ENCODE measurements around the gene TBC1D12.
A peak's percentile ranks its signal among the peaks of the same experiment; 100 is the strongest.

Gene TBC1D12

DNA sequence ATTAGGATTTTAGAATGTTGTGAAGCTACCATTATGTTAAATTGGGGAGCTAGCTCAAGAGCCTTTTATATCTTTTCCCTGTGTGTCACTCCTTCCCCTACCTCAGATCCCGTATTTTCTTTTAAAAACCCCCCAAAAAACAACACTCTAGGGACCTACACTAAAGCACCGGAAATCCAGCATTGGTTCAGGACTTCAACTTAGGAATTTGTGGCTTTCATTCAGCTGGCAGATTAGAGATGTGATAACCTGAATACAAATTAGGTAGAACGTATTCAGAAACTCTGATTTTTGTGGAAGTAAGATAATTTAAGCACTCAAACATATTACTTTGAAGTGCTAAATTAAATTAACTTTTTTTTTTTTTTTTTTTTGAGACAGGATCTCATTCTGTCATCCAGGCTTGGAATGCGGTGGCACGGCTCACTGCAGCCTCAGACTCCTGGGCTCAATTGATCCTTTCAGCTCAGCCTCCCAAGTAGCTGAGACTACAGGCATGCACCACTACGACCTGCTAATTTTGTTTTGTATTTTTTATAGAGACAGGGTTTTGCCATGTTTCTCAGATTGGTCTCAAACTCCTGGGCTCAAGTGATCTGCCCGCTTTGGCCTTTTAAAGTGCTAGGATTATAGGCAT is 6.8 kb downstream of the TBC1D12 start:
- DNase-seq = no peak

- DNase-seq = no peak
Observed at GRCh38 chr10:94411304-94411703, 9.0 kb downstream of the TBC1D12 start.

- no peak for DNase-seq
Observed at GRCh38 chr10:94412449-94412848, 10.1 kb downstream of the TBC1D12 start.

GRCh38 chr10:94413361-94413760 is 11.0 kb downstream of the TBC1D12 start:
- DNase-seq = peak; percentile 41

DNA sequence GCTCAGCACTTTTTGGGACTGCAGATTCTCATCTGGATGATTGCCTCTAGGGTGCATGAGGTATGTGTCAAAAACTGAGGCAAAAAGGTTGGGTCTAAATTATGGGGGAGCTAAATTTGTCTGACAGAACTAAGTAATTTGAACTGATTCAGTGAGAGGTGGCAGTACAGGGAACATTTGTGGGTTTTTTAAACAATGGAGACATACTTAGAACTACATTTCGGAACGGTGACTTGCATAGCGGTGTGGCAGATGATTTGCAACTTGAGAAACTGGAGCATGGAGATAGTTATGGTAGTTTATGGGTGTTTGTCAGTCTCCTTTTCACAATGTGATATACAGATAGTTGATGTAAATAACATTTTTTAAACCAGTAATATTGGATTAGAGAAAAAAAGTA is 14.6 kb downstream of the TBC1D12 start:
- no peak for DNase-seq

DNA sequence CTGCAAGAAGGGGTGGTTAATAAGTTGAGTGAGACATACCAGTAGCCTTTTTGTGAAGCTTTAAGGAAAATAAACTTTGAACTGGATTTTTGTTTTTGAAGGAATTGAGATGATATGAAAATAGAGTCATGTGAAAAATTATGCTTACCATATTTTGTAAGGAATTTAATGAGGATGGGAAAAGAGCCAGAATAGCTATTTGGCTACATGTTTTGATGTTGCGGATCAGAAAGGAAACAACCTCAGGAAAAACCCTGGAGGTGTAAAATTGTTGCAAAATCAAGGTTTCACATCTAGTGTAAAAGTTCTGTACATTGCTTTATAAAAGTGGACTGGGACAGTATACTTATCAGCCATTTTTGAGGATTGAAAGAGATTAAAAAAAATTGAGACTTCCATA is 15.0 kb downstream of the TBC1D12 start:
- DNase-seq = no peak

DNA sequence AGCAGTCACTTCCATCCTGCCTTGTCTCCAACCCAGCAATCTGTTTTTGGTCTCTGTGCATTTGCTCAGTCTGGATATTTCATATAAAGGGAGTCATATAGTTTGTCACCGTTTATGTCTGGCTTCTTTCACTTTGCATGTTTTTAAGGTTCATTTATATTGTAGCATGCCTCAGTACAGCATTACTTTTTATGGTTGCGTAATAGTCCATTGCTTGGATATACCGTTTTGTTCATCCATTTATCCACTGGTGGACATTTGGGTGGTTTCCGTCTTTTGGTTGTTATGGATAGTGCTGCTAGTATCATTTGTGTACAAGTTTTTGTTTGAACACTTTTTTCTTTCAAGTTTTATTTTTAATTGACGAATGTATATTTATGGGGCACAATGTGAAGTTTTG is 18.2 kb downstream of the TBC1D12 start:
- DNase-seq = no peak

DNA sequence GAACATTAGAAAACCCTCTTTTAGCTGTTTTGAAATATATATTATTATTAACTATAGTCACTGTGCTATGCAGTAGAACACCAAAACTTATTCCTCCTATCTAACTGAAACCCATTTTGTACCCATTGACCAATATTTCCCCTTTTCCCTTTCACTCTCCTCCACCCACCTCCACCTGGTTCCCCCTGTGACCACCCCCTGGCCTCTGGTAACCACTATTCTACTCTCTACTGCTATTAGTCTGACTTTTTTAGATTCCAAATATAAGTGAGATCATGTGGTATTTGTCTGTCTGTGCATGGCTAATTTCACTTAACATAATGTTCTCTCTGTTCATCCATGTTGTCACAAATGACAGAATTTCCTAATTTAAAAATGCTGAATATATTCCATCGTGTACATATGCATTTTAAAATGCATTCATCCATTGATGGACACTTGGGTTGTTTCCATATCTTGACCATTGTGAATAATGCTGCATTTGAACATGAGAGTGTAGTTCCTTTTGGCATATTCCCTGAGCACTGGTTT is 18.7 kb downstream of the TBC1D12 start:
- DNase-seq = no peak

- no peak for DNase-seq
Observed at GRCh38 chr10:94423627-94424026, 21.3 kb downstream of the TBC1D12 start.

DNA sequence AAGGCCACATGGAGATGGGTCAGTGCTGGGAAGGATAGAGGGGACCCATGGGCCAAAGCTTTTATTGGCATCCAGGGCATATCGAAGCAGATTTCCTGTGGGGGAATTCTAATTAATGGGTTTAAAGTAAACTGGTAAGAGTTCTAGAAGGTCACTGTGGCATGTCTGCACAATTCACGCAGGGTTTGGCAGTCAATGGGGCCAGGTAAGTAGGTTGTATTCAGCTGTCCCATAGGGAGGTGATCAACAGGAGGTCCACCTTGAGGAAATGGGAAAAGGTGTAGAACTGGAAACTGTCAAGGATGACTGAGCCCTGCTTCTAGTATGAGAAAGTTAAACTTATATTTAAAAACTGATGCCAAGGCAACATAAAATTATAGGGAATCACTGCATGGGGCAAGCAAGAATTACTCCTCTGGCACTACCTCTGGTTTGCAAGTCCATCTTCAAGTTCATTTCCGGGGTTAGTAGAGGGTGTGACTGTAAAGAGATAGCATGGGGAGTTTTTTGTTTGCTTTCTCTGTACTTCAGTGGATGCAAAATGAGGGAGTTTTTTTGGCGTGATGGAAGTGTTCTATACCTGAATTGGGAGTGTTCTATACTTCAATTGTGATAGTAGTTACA is 22.5 kb downstream of the TBC1D12 start:
- no peak for DNase-seq

GRCh38 chr10:94425942-94426341 is 23.6 kb downstream of the TBC1D12 start:
- DNase-seq = no peak

DNA sequence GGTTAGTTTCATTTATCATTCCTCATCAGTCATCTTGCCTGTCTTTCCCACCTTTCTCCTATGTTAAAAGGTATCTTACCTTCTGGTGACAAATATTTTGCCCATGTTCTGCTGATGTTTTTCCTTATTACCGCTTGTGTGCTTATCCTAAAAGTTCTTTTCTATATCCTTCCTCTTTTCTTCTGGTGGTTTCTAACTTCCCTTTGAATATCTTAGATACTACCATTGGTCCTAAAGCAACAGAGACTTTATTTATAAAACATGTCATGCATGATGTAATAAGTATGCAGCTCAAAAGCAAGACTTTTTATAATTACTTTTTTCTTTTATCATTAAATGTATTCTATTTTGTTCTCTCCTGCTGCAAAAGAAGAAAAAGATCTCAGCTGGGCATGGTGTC is 24.8 kb downstream of the TBC1D12 start:
- no peak for DNase-seq

DNA sequence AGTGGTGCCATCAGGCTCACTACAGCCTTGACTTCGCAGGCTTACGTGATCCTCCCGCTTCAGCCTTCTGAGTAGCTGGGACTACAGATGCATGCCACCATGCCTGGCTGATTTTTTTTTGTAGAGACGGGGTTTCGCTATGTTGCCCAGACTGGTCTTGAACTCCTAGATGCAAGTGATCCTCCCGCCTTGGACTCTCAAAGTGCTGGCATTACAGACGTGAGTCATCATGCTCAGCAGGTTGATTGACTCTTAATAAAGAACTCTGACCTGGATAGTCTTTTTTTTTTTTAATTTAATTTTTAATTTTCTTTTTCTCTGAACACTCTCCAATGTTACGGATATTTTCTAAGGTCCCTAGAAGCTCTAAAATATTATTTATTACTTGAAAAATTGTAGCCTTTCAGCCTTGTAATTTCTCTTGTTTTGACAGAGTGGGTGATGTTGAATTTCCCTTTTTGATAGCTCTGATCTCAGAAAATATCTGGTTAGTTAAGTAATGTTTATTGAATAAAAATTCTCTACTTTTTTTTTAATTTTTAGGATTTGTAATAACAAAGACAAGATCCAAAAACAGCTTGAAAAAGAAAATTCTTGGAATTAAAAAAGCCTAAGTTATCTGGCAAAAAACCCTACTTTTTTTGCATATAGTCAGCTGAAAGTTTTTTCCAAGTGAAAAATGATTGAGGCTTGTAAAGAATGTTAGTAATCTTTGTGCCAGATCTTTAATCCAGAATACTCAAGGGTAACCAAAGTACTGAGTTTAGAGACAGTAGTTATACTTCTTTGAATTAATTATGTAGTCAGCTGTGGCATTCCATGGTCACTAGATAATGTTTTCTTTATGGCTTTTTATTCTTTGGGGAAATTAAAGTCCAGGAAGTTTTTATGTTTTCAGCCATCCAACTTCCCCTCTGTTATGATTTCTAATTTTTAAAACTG is 26.7 kb downstream of the TBC1D12 start:
- no peak for DNase-seq

DNA sequence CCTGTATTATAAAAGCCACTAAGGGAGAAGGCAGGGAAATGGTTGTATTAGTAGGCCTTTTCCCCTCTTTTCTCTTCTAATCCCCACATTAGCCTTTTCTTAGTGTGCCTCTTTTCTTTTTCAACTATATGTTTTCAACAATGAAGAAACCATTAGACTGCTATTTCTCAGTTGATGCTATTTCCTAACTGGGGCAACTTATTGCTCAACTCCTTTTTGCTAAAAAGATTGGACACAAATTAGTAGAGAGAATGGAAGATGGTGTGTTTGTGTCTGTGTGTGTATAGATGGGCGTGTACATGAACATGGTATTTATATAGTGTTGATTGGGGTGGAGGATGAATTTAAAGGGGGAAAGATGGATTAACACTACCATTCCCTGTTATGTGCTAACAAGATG is 28.4 kb downstream of the TBC1D12 start:
- no peak for DNase-seq

DNA sequence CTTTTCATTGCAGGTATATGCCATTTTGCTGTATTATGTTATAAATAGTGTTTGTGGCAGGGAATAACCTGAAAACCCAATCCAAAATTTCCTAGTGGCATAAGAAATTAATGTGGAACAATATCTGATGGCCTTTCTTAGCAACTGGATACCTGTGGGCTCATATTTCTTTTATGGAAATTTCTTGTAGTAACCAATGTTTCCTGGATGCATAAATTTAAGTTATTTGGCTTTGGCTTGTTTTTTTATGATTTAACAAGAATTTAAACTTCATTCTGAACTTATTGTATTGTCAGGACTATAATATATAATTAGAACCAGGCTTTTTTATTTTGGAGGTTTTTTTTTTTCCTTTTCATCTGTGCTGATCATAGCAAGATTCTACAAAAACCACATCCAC is 30.1 kb downstream of the TBC1D12 start:
- DNase-seq = no peak

DNA sequence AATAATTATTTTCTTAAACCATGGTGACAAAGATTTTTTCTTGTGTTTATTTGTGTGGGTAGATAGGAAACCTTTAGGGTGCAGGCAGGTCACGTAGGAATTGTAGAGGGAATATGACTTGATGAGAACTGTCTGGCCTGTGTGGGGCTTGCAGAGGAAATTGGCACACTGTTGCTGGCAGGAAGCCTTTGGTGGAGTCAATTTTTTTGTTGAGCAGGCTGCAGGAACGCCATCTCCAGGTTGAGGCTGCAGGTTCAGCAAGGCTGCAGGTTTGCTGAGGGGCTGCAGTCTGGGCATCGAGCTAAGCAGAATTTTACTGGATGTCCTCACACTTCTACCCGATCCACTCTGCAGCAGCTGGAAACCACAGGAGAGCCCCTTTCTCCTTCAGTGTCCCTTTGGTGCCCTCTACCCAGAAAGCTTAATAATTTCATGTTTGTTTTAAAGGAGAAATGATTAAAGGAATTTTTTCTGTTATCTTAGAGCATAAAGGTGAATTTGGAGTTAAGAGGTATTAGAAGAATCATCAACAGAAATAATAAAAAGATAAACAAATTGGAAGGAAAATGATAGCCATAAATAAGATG is 37.0 kb downstream of the TBC1D12 start:
- DNase-seq = peak; percentile 2

DNA sequence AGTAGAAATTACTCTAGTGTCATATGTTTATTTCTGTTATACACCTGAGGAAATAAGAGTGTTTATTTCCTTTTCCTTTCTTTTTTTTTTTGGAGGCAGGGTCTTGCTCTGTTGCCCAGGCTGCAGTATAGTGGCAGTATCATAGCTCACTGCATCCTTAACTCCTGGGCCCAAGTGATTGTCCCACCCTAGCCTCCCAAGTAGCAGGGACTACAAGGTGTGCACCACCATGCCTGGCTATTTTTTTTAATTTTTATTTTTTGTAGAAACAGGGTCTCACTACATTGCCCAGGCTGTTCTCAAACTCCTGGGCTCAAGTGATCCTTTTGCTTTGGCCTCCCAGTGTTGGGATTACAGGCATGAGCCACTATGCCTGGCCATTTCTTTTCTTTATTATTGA is 37.8 kb downstream of the TBC1D12 start:
- no peak for DNase-seq

GRCh38 chr10:94443047-94443446 is 40.7 kb downstream of the TBC1D12 start:
- no peak for DNase-seq

DNA sequence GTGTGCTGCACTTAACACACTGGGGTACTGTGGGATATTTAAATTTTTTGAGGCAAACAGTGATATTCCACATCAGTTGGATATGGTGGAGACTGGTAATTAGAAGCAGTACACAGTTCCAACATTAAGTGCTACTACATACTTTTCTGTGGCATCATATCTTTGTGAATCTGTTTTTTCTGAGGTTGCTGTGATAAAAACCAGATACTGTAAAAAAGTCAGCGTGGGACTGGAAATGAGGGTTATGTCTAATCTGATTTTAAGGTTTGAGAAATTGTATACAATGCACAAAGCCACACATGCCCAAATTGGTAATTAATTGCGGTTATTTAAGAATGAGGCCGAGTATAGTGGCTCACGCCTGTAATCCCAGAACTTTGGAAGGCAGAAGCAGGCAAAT is 41.2 kb downstream of the TBC1D12 start:
- DNase-seq = no peak

GRCh38 chr10:94450782-94451181 is 48.4 kb downstream of the TBC1D12 start:
- no peak for DNase-seq

DNA sequence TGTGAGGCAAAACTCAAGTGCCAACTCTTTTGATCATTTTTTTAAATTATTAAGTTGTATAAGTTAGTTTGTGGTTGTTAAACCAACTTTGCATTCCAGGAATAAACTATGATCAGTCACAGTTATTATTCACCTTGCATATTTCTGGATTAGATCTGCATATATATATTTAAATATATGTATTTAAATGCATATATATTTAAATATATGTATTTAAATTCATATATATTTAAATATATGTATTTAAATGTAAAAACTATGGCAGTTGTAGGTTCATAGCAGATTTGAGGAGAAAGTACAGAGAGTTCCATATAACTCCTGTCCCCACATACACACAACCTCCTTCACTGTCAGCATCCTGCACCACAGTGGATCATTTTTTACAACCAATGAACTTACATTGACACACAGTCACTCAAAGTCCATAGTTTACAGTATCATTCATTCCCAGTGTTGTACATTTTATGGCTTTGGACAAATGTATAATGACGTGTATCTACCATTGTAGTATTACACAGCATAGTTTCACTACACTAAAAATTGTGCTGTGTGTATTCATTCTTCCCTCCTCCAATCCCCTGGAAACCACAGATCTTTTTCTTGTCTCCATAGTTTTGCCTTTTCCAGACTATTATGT is 49.7 kb downstream of the TBC1D12 start:
- no peak for DNase-seq

GRCh38 chr10:94456942-94457341 is 54.6 kb downstream of the TBC1D12 start:
- DNase-seq = no peak

- no peak for DNase-seq
Observed at GRCh38 chr10:94459385-94459784, 57.0 kb downstream of the TBC1D12 start.

Measured in RPMI8226 (cell line).